Activated CD4-positive, CD25-positive, alpha-beta regulatory T cell treated with anti-CD3 and anti-CD28 coated beads, Interleukin-2, amount 50 U/mL, for 24 hours (primary cell): ENCODE data around the gene ZNF92.
"Not testable (repeated sequence)": the region's sequence is repeated elsewhere in the genome, so short reads cannot be mapped to it uniquely, and the experiment has no call there.

Source experiments
- ATAC-seq, 2 donors: fragments of 150-1000 bp; cut with Tn5 transposase; one replicate each; pipeline ENCODE4 v1.10.0; 2021; ENCODE audit warnings: mild to moderate bottlenecking in 1 of 2, moderate library complexity in 1 of 2

Gene ZNF92

GRCh38 chr7:65373608-65374351 is at the start of gene ZNF92:
ZNF92 (plus strand) TSS chr7:65373855; CDS start chr7:65373998, 143 bp downstream.
- peak; percentile 99 for ATAC-seq

GRCh38 chr7:65325793-65326432 is 47.7 kb upstream of the ZNF92 start:
- peak in 1 of 2 donors; percentile 17 for ATAC-seq

- no peak for ATAC-seq
These were observed 35.3 kb upstream of the ZNF92 start for GRCh38 chr7:65338346-65338745.

GRCh38 chr7:65339257-65339656 is 34.4 kb upstream of the ZNF92 start:
- no peak for ATAC-seq

- ATAC-seq, result no peak
These were observed 30.7 kb upstream of the ZNF92 start for GRCh38 chr7:65342723-65343629.

- not testable (repeated sequence) for ATAC-seq
These were observed 29.1 kb upstream of the ZNF92 start for GRCh38 chr7:65344541-65344940.

GRCh38 chr7:65354263-65354662 is 19.4 kb upstream of the ZNF92 start:
- ATAC-seq, result no peak

GRCh38 chr7:65369843-65370242 is 3.8 kb upstream of the ZNF92 start:
- no peak for ATAC-seq

GRCh38 chr7:65371468-65371867 is 2.2 kb upstream of the ZNF92 start:
- ATAC-seq, result no peak

- ATAC-seq, result no peak
These were observed 5.7 kb downstream of the ZNF92 start for GRCh38 chr7:65379318-65379717.

GRCh38 chr7:65381742-65382141 is 8.1 kb downstream of the ZNF92 start:
- ATAC-seq, result no peak

GRCh38 chr7:65382452-65382851 is 8.8 kb downstream of the ZNF92 start:
- ATAC-seq, result no peak

GRCh38 chr7:65387891-65388290 is 14.2 kb downstream of the ZNF92 start:
- no peak for ATAC-seq

- peak in 1 of 2 donors; percentile 41 for ATAC-seq
These were observed 16.9 kb downstream of the ZNF92 start for GRCh38 chr7:65390588-65390987.

- no peak for ATAC-seq
These were observed 24.1 kb downstream of the ZNF92 start for GRCh38 chr7:65397730-65398142.

- ATAC-seq, result not testable (repeated sequence)
These were observed 25.0 kb downstream of the ZNF92 start for GRCh38 chr7:65398671-65399070.

- ATAC-seq, result not testable (repeated sequence)
These were observed 25.4 kb downstream of the ZNF92 start for GRCh38 chr7:65399101-65399500.

GRCh38 chr7:65404020-65404419 is 30.4 kb downstream of the ZNF92 start:
- no peak for ATAC-seq

GRCh38 chr7:65406706-65407105 is 33.1 kb downstream of the ZNF92 start:
- not testable (repeated sequence) for ATAC-seq

- no peak for ATAC-seq
These were observed 35.7 kb downstream of the ZNF92 start for GRCh38 chr7:65409363-65409762.

GRCh38 chr7:65411249-65411648 is 37.6 kb downstream of the ZNF92 start:
- no peak for ATAC-seq

GRCh38 chr7:65422670-65423069 is 49.0 kb downstream of the ZNF92 start:
- no peak for ATAC-seq

- ATAC-seq, result not testable (repeated sequence)
These were observed 49.6 kb downstream of the ZNF92 start for GRCh38 chr7:65423286-65423685.
